A172 (cell line): Measurements from ENCODE around the gene BST1. TPM values are rescaled to one million over a fixed set of nuclear protein-coding genes. Genes with fewer than 3 reads are reported as not detected.
A peak's percentile ranks its signal among the peaks of the same experiment; 100 is the strongest.

Experiments used
- DNase-seq: peaks from one replicate; pipeline ENCODE4 v3.0.0-alpha.2; 2015; ENCODE audit warnings: low spot score
- total RNA-seq: library from RNA; depleted of rRNA; stranded (reverse); fragments of >200 nt; shearing (Covaris generic); gene quantifications from 2 replicates; pipeline ENCODE4 v1.2.3, GENCODE V29; 2014; rRNA removed

The BST1 gene
- total RNA-seq, 1 experiment from 2014 or later = not detected

DNA sequence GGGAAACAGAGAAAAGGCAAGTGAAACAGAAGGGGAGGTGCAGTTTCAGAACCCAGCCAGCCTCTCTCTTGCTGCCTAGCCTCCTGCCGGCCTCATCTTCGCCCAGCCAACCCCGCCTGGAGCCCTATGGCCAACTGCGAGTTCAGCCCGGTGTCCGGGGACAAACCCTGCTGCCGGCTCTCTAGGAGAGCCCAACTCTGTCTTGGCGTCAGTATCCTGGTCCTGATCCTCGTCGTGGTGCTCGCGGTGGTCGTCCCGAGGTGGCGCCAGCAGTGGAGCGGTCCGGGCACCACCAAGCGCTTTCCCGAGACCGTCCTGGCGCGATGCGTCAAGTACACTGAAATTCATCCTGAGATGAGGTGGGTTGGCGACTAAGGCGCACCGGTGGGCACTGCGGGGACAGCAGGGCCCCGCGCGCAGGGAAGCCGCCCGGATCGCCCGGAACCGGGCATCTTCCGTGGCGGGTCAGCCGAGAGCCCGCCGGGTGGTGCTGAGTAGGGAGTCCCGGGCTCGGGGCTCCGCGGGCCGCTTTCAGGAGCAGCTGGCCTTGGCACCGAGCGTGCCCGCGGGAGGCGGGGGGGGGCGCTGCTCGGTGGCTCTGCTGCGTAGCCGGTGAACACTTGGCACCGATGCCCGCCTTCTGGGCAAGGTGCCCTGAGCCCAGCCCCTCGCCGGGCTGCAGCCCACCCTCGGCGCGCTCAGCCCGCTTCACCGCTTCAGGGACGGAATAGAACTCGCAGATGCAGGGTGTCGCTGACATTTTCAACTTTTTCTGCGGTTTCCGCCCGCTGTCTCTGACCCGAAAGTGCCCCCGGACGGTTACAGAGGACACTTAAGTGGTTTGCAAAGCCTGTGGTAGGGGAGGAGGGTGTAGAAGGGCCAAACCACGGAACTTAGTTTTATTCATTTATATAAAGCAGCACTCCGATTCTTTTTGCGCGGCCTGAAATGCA, 75.7 kb downstream of the BST1 start, which contains the start of gene CD38:
CD38 (plus strand) TSS at position 40 of the 953 bp plus-strand sequence; CDS start at position 127, 87 bp downstream.
- peak; percentile 5 for DNase-seq

DNA sequence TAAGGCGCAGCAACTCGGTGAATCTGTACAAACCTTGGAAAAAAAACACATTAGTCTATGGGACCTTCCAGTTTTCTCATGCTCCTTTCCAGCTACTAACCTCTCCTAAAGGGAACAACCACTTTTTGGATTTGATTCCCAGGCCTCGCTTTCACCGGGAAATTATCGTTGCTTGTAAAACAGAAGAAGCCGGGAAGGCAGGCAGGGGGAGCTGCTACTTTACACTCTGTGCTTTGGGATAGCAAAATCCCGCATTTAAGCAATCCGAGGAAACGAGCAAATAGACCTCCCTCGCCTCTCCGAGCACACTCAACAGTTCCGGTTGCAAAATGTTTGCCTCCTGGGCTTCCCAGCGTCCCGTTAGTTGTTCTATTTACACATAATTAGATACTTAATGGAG, 76.4 kb downstream of the BST1 start:
- peak; percentile 37 for DNase-seq

DNA sequence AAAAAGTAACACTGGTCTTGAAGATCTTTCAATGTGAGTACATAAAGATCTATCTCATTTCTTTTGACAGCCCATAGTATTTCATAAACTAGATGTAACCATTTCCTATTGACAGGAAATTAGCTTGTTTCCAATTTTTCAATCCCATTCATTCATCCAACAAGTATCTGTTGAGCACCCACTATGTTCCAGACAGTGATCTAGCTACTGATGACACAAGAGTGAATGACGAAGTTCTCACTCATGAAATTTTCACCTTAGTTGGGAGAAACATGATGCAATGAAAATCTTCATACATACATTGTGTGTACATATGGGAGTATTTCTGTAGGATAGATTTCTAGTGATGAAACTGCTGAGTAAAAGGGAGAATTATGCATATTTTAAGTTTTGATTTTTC, 76.9 kb downstream of the BST1 start:
- no peak for DNase-seq

DNA sequence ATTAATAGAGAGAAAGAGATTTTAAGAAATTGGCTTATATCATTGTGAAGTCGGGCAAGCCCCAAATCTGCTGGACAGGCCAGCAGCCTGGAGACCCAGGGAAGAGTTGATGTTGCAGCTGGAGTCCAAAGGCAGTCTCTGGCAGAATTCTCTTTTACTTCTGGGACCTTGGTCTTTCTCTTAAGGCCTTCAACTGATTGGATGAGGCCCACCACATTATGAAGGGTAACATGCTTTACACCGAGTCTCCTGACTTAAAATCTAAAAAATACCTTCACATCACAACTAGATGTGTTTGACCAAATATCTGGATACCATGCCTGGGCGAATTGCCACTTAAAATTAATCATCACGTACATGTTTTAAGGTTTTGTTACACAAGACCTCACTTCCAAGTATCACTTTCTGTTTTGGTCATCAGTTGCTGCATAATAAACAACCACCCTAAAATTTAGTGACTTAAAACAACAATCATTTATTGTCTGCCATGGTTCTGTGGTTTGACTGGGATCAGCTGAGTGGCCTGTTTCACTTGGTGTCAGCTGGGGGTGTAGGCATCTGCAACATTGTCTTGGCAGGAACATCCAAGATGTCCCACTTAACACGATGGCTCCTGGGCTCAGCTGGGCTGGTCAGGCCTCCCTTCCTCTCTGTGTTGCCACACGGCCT, 78.7 kb downstream of the BST1 start:
- DNase-seq = no peak

Other genes with a start within 250 kb of the BST1 start
- gene CC2D2A, start 233.2 kb upstream of the BST1 start, total RNA-seq = 6.4 and 16.1 TPM in 2 replicates
- gene FBXL5, start 47.7 kb upstream of the BST1 start, total RNA-seq = 80.7 and 89.3 TPM in 2 replicates
- 68.7 and 75.9 TPM in 2 replicates for gene FAM200B, start 21.2 kb upstream of the BST1 start, total RNA-seq
- not detected in 2 replicates for gene CD38, start 75.3 kb downstream of the BST1 start, total RNA-seq
- gene FGFBP1, start 235.7 kb downstream of the BST1 start, total RNA-seq = 0.31 TPM in 1 of 2 replicates, not detected in the other